Esophagus mucosa (tissue), 1 donor: ENCODE results near the gene MYO1B. TPM values are rescaled to one million over a fixed set of nuclear protein-coding genes. Genes with fewer than 3 reads are reported as not detected.
"Not testable (repeated sequence)": the region's sequence is repeated elsewhere in the genome, so short reads cannot be mapped to it uniquely, and the experiment has no call there.

Experiments
- ATAC-seq: fragments of 200-7000 bp; cut with Tn5 transposase; one replicate; pipeline ENCODE4 v1.9.1; 2020
- total RNA-seq: library from RNA; stranded (reverse); gene quantifications from one replicate; pipeline ENCODE4 v1.2.4, GENCODE V29; 2023
- donor health status: DM: yes; HTN: yes; CAD: no.

The MYO1B gene
- total RNA-seq, 1 donor from 2014 or later: 65.2 TPM

- no peak for ATAC-seq
Observed at GRCh38 chr2:191412353-191412752, 167.1 kb downstream of the MYO1B start.

- peak; percentile 63 for ATAC-seq
Observed at GRCh38 chr2:191415101-191415500, 169.9 kb downstream of the MYO1B start.

- ATAC-seq: no peak
Observed at GRCh38 chr2:191415858-191416257, 170.7 kb downstream of the MYO1B start.

GRCh38 chr2:191417746-191418145, 172.5 kb downstream of the MYO1B start:
- ATAC-seq: no peak

- ATAC-seq: no peak
Observed at GRCh38 chr2:191421950-191422349, 176.7 kb downstream of the MYO1B start.

- ATAC-seq: peak; percentile 18
Observed at GRCh38 chr2:191427031-191427430, 181.8 kb downstream of the MYO1B start.

GRCh38 chr2:191428141-191428540, 182.9 kb downstream of the MYO1B start:
- ATAC-seq: no peak

- ATAC-seq: no peak
Observed at GRCh38 chr2:191430476-191430875, 185.3 kb downstream of the MYO1B start.

GRCh38 chr2:191432121-191432520, 186.9 kb downstream of the MYO1B start:
- ATAC-seq: no peak

GRCh38 chr2:191434072-191434471, 188.9 kb downstream of the MYO1B start:
- ATAC-seq: no peak

GRCh38 chr2:191435141-191435540, 189.9 kb downstream of the MYO1B start:
- ATAC-seq: no peak

GRCh38 chr2:191436368-191437055, 191.3 kb downstream of the MYO1B start:
- no peak for ATAC-seq

- ATAC-seq: no peak
Observed at GRCh38 chr2:191439481-191439880, 194.3 kb downstream of the MYO1B start.

GRCh38 chr2:191441496-191442214, 196.5 kb downstream of the MYO1B start:
- ATAC-seq: no peak

- no peak for ATAC-seq
Observed at GRCh38 chr2:191443446-191443845, 198.2 kb downstream of the MYO1B start.

GRCh38 chr2:191446910-191447309, 201.7 kb downstream of the MYO1B start:
- no peak for ATAC-seq

- no peak for ATAC-seq
Observed at GRCh38 chr2:191451116-191451515, 205.9 kb downstream of the MYO1B start.

- ATAC-seq: no peak
Observed at GRCh38 chr2:191452065-191452464, 206.9 kb downstream of the MYO1B start.

- no peak for ATAC-seq
Observed at GRCh38 chr2:191453761-191454160, 208.6 kb downstream of the MYO1B start.

GRCh38 chr2:191456506-191456905, 211.3 kb downstream of the MYO1B start:
- ATAC-seq: not testable (repeated sequence)

- ATAC-seq: no peak
Observed at GRCh38 chr2:191459158-191459557, 214.0 kb downstream of the MYO1B start.

- no peak for ATAC-seq
Observed at GRCh38 chr2:191462370-191462769, 217.2 kb downstream of the MYO1B start.

- no peak for ATAC-seq
Observed at GRCh38 chr2:191463790-191464189, 218.6 kb downstream of the MYO1B start.

GRCh38 chr2:191465766-191466420, 220.7 kb downstream of the MYO1B start:
- ATAC-seq: no peak
